T-helper 2 cell treated with Interferon-gamma antibody and Interleukin-4, amounts not matched to agents 5 μg/mL and 100 μg/mL, for 36 hours (primary cell): Measurements from ENCODE around the gene NTRK2.

Experiments used
- DNase-seq: peaks from one replicate; pipeline ENCODE4 v3.0.0; 2021; ENCODE audit warnings: low spot score
- H3K27ac Mint-ChIP-seq: one replicate; pipeline ENCODE4 v1.8.0; 2021; ENCODE audit warnings: mild to moderate bottlenecking, mixed read lengths
- H3K27me3 Mint-ChIP-seq: one replicate; pipeline ENCODE4 v1.8.0; 2021; ENCODE audit warnings: low read depth, mixed read lengths
- H3K36me3 Mint-ChIP-seq: one replicate; pipeline ENCODE4 v1.8.0; 2021; ENCODE audit warnings: low read depth, mixed read lengths
- H3K4me1 Mint-ChIP-seq: one replicate; pipeline ENCODE4 v1.8.0; 2021; ENCODE audit warnings: low read depth, mixed read lengths
- H3K4me3 Mint-ChIP-seq: one replicate; pipeline ENCODE4 v1.8.0; 2022; ENCODE audit warnings: mild to moderate bottlenecking, moderate library complexity, mixed read lengths
- H3K9me3 Mint-ChIP-seq: one replicate; pipeline ENCODE4 v1.8.0; 2021; ENCODE audit warnings: mixed read lengths

The NTRK2 gene

DNA sequence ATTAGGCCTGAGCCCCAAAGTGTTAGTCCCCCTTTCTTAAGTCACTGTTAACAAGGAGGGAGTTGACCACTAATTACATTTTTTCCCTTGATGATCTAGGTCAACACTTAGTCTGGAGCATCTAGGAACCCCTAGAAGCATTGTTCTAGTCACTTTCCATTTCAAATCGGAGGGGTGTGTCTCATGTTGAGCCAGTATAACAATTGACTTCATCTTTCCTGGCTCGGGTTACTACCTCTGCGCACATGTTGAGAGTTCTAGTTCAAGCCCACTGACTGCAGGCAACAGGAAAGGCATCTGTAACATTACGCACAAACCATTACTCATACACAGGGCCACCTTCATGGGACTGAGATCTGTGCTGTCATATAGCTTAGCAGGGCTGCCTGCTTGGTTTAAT, 164.9 kb downstream of the NTRK2 start:
- H3K4me1 Mint-ChIP-seq: no peaks in the 10 kb centered on the region
- no peaks in the 10 kb centered on the region for H3K27me3 Mint-ChIP-seq
- H3K36me3 Mint-ChIP-seq: no peaks in the 10 kb centered on the region
- H3K4me3 Mint-ChIP-seq: no peak overlapping the region
- no peaks in the 10 kb centered on the region for H3K9me3 Mint-ChIP-seq
- no peak overlapping the region for H3K27ac Mint-ChIP-seq
- DNase-seq: no peak

DNA sequence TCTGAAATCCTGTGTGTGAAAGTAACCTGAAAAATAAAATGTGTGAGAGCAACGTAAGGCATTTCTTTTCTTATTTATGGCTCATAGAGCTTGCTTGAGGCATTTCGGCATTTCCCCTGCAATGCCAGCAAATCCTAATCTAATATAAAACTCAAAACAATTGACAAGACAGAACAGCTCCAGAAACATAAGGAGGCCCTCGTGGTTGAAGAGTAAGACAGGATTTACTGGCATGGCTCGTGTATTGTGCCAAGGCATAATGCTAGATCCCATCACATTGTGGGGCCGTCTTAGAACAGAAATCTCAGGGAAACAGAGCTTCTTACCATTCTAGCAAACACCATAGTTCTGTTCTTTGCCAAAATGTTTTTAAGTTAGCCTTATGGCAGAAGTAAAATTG, 166.2 kb downstream of the NTRK2 start:
- no peaks in the 10 kb centered on the region for H3K36me3 Mint-ChIP-seq
- H3K9me3 Mint-ChIP-seq: no peaks in the 10 kb centered on the region
- DNase-seq: no peak
- H3K27ac Mint-ChIP-seq: no peak overlapping the region
- no peaks in the 10 kb centered on the region for H3K27me3 Mint-ChIP-seq
- H3K4me1 Mint-ChIP-seq: no peaks in the 10 kb centered on the region
- H3K4me3 Mint-ChIP-seq: no peak overlapping the region

DNA sequence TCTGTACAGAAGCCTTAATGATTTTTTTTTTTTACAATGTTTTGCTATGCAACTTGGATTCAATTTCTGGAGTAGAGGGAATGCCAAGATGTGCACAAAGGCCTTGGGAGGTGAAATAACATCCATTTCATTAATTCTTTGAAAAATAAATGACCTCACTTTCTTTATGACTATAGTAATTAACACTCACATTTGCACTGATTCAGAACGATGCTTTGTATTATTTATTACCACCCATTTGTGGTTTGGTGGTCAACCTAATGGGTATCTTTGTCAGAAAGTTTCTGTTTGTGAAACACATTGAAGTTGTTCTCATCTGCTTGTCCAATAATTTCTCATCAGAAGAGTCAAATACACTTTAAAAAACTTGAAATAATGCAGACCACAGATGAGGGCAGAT, 169.3 kb downstream of the NTRK2 start:
- Mint-ChIP-seq H3K36me3 (no peaks in the 10 kb centered on the region), H3K9me3 (no peaks in the 10 kb centered on the region), H3K27ac (no peak overlapping the region), H3K27me3 (no peaks in the 10 kb centered on the region), H3K4me3 (no peak overlapping the region), H3K4me1 (no peaks in the 10 kb centered on the region)
- no peak for DNase-seq

DNA sequence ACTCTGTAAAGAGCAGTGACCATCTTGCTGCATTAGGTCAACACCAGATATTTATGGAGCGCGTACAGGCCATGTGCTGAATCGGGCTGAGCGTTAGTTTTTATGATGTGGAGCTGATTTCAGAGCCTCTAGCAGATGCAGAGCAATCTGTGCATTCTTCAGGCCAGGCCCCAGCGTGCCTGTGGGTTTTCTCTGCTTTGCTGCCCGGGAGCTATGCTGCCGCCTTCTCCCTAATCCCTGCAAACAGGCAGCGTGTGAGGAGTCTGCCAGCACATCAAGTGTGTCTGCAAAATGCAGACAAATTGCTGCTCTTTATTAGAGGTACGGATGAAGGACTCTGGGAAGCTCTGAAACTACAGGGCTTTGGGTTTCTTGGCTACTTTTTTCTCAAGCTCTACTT, 170.0 kb downstream of the NTRK2 start:
- H3K9me3 Mint-ChIP-seq: no peaks in the 10 kb centered on the region
- no peak for DNase-seq
- H3K27me3 Mint-ChIP-seq: no peaks in the 10 kb centered on the region
- H3K4me1 Mint-ChIP-seq: no peaks in the 10 kb centered on the region
- no peak overlapping the region for H3K27ac Mint-ChIP-seq
- no peak overlapping the region for H3K4me3 Mint-ChIP-seq
- H3K36me3 Mint-ChIP-seq: no peaks in the 10 kb centered on the region

DNA sequence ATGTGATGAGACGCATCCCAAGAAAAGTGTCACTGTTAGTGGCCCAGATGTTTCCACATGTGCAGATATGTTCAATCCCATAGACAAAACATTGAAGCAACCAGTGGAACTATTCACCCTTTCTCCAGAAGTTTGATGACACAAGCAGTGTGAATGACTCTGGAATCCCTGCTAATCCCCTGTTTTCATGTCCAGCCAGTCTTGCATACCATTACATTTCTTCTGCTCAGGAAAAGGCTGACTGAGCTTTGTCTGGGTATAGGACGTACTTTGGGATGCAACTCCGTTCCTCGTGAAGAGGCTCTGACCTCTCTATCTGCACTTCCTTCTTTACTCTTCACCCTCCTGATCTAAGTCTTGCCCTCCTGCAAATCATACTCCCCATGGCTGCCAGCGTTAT, 172.4 kb downstream of the NTRK2 start:
- Mint-ChIP-seq H3K27ac (no peak overlapping the region), H3K9me3 (no peaks in the 10 kb centered on the region), H3K4me3 (no peak overlapping the region), H3K36me3 (no peaks in the 10 kb centered on the region), H3K4me1 (no peaks in the 10 kb centered on the region), H3K27me3 (no peaks in the 10 kb centered on the region)
- DNase-seq: no peak

DNA sequence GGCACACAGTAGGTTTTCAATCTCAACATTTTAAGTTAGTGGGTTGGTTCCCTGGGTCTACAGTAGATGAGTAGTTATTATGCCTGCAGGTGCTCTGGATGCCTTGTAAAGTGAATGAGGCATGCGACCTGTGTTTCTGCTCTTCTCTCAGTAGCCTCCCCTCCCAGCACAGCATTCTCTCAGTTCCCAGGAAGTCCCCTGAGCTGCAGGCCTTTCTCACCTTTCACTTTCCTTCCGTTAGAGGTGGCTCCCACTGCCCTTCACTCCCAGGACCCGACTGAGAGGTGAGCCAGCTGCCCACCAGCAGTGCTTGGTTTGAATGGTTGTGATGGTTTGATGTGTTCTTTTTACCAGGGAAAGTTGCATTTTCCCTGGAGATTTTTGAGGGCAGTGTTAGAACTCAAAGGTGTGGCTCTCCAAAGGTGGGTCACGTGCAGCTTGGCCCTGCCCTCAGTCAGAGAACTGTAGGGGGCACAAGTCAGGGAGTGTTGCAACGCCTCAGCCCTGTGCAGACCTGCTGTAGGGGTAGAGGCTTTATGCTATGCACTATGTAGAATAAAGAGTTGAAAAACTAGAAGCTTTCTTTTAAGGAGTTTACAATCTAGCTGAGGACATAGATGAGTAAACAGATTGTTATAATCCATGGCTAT, 173.8 kb downstream of the NTRK2 start:
- Mint-ChIP-seq H3K36me3 (no peaks in the 10 kb centered on the region), H3K4me1 (no peaks in the 10 kb centered on the region), H3K27ac (no peak overlapping the region), H3K4me3 (no peak overlapping the region), H3K9me3 (no peaks in the 10 kb centered on the region), H3K27me3 (no peaks in the 10 kb centered on the region)
- no peak for DNase-seq

DNA sequence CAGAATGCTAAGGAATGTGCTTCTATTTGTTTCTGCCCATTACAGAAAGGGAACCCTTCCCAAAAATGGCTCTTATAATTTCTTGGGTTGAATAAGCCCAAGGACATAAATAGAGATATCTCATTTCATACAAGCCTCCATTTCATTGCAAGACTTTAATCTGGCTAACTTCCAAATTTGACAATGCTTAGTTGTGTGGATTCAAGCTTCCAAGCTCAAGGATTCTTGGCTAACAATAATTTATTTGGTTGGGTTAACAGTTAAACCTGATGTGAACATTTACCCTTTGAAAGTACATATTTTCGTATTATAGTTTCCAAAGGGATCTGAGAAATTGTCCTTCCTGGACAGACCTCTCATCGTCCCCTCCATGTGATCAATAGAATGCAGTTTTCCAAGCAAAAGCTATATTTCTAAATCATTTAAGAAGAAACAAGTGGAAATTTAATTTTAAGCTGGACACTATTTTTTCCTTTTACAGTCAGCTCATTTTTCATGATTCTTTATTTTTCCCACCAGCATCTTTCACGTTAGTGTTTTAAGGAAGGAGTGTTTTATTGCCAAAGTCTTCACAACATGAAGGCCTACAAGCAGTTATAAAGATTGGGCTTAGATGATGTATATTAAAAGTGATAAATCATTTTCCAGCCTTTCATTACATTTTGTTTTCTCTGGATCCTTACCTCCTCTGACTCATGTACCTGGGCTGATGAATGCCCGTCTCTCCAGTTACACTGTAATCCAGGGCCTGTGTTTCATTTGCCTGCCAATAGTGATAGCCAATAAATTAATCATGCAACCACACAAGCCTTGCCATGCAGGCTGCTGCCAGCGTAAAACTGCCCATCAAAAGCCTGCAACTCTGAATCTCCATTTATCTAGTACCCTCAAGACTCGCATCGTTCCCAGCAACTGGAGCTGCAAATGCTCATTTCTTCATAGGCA, 176.7 kb downstream of the NTRK2 start:
- Mint-ChIP-seq H3K27me3 (no peaks in the 10 kb centered on the region), H3K4me1 (no peaks in the 10 kb centered on the region), H3K4me3 (no peak overlapping the region), H3K27ac (no peak overlapping the region), H3K9me3 (no peaks in the 10 kb centered on the region), H3K36me3 (no peaks in the 10 kb centered on the region)
- no peak for DNase-seq

DNA sequence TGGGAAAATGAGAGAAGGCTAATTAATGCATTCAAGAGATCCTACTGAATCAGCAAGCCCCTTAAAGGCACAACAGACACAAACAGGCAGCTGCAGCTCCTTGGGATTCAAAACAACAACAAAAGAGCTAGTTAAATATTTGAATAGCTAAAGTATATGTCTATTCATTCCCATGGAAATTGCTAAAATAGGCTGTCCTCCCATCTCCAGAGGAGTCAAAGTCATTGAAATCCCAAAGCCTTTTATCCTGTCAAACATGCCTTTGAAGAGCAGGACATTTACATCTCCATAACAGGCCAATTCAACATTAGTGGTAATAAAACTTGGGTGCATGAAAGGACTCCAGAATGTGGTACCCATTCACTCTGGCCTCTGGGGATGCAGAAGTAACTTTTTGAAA, 177.4 kb downstream of the NTRK2 start:
- Mint-ChIP-seq H3K27me3 (no peaks in the 10 kb centered on the region), H3K27ac (no peak overlapping the region), H3K36me3 (no peaks in the 10 kb centered on the region), H3K9me3 (no peaks in the 10 kb centered on the region), H3K4me1 (no peaks in the 10 kb centered on the region), H3K4me3 (no peak overlapping the region)
- DNase-seq: no peak

DNA sequence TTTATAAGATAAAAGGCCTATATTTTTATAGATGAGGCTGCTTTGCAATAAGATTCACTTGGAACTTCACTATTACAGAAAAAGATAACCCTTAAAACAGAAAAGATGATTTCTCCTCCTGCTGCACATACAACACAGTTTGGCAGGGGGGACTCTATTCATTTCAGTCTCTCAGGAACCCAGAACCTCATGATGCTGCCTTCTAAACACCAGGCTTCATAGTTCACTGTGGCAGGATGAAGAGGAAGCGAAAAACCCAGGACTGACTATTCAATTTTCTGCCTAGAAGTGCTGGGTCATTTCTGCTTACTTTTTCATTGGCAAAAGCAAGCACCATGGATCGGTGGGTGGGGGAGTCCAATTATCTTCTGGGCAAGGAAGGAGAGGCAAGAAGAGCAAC, 179.5 kb downstream of the NTRK2 start:
- Mint-ChIP-seq H3K27ac (no peak overlapping the region), H3K36me3 (no peaks in the 10 kb centered on the region), H3K4me3 (no peak overlapping the region), H3K4me1 (no peaks in the 10 kb centered on the region), H3K9me3 (no peaks in the 10 kb centered on the region), H3K27me3 (no peaks in the 10 kb centered on the region)
- no peak for DNase-seq

DNA sequence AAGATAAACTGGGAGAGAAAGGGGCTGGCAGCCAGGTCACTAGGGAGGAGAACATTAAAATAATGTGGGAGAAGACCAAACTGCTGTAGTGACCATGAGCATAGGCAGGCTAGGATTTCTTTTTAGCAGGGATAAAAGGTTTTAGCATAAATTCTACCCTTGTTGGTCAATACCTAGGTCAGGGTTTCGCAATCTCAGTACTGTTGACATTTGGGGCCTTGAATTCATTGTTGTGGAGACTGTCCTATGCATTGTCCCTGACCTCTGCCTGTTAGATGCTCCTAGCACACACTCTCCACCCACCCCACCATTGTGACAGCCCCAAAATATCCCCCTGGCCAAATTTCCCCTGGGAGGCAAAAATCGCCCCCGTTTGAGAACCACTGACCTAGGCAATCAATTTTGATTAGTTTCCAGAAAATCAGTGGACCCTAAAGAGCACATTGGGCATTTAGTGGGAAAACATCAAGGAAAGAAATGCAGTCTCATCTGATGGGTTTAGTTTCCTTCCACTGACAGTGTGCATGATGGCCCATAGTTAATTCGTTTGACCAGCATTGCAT, 181.4 kb downstream of the NTRK2 start:
- DNase-seq: no peak
- no peaks in the 10 kb centered on the region for H3K36me3 Mint-ChIP-seq
- H3K4me1 Mint-ChIP-seq: no peaks in the 10 kb centered on the region
- no peak overlapping the region for H3K4me3 Mint-ChIP-seq
- no peaks in the 10 kb centered on the region for H3K27me3 Mint-ChIP-seq
- H3K9me3 Mint-ChIP-seq: no peaks in the 10 kb centered on the region
- no peak overlapping the region for H3K27ac Mint-ChIP-seq

GRCh38 chr9:84851935-84852585, 182.5 kb downstream of the NTRK2 start:
- H3K4me1 Mint-ChIP-seq: no peaks in the 10 kb centered on the region
- H3K4me3 Mint-ChIP-seq: no peak overlapping the region
- no peaks in the 10 kb centered on the region for H3K36me3 Mint-ChIP-seq
- H3K27ac Mint-ChIP-seq: no peak overlapping the region
- H3K27me3 Mint-ChIP-seq: no peaks in the 10 kb centered on the region
- DNase-seq: no peak
- H3K9me3 Mint-ChIP-seq: no peaks in the 10 kb centered on the region

- Mint-ChIP-seq H3K27ac (no peak overlapping the region), H3K4me1 (no peaks in the 10 kb centered on the region), H3K36me3 (no peaks in the 10 kb centered on the region), H3K4me3 (no peak overlapping the region), H3K9me3 (no peaks in the 10 kb centered on the region), H3K27me3 (no peaks in the 10 kb centered on the region)
- DNase-seq: no peak
Observed at GRCh38 chr9:84852617-84853301, 183.2 kb downstream of the NTRK2 start.

DNA sequence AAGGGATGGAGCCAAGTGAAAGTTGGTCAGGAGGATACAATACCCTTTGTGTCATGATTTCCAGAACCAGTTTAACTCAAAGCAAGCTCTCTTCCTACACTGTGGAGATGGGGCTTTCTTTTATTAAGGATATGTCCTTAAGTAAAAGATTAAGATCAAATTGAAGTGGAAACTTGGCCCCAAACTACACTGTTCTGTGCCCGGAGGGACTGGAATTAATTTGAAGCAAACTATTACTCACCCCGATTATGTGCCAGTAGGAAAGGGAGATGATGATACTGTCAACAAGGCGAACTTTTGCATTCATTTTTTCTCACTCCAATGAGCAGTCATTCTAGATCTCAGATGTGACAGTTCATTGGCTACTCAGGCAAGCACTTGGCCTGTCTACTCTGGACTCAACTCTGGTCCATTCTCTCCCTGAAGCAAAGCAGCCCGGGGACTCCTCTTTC, 186.7 kb downstream of the NTRK2 start:
- DNase-seq: no peak
- no peaks in the 10 kb centered on the region for H3K36me3 Mint-ChIP-seq
- H3K27me3 Mint-ChIP-seq: no peaks in the 10 kb centered on the region
- no peaks in the 10 kb centered on the region for H3K4me1 Mint-ChIP-seq
- H3K9me3 Mint-ChIP-seq: no peaks in the 10 kb centered on the region
- H3K4me3 Mint-ChIP-seq: no peak overlapping the region
- H3K27ac Mint-ChIP-seq: no peak overlapping the region
